HG03565 (cell line): ENCODE results near the gene PAFAH1B1.
"Not testable (repeated sequence)": the region's sequence is repeated elsewhere in the genome, so short reads cannot be mapped to it uniquely, and the experiment has no call there.

Experiments used
- ATAC-seq: cut with Tn5 transposase; IDR thresholded peaks from one replicate; pipeline ENCODE4 v1.9.1; 2021; ENCODE audit warnings: mild to moderate bottlenecking, moderate library complexity; ENCODE audit not compliant: unreplicated experiment

Gene PAFAH1B1

DNA sequence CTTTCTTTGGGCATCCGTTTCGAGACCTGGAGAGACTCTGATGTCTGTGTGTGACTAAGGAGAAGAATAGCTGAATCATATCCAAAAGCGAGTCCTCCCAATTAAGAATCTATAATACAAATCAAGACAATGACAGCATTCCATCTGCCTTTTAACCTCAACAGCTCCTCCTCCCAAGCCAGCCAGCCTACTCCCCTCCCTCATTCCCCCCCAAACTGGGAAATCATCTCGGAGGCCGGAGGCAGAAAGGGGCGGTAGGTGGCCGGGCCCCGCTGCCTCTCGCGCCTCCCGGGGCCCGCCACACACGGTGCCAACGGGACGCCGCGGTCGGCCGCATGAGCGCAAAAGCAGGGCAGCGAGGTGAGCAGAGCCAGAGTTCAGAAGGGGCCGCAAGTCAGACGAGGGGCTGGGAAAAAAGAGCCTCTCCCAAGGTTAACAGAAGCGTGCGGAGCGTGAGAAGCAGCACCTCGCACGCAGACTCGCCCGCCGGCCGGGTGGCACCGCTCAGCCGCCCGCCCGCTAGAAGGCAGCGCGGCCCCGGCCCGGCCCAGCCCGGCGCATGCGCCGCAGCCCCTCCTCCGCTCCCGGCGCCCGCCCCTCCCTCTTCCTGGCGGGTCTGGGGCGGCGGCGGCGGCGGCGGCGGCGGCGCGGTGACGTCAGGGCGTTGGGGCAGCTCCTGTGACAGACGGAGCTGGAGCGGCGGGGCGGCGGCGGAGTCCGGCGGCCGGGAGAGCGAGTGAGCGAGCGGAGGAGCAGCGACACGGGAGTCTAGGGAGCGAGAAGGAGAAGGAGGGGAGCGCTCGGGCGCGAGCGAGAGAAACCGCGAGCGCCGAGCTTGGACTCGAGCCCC is at the start of gene PAFAH1B1:
TSS of gene PAFAH1B1 (plus strand) at position 684 of the 850 bp plus-strand sequence. CDS start 44,635 bp downstream, outside the sequence.
- ATAC-seq: peak; percentile 67

DNA sequence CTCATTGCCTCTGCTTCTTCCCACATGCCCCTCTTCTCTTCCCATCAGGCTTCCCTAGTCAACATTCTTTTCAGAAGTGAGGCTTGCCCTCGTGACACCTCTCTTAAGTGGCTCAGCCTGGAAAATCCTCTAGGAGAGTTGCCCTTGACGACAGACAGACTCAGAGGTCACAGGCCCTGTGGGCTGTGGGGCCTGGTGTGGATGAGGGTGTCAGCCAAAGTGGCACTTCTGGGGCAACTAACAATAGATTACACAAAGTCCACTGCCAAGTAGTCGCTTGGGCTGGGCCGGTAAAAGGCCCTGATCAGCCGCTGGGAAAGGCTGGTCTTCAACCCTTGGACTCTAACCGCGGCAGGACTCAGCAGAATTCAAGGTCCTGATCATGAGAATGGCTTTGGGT is 48.1 kb upstream of the PAFAH1B1 start:
- no peak for ATAC-seq

GRCh38 chr17:2547176-2547575 is 46.3 kb upstream of the PAFAH1B1 start:
- ATAC-seq: no peak

DNA sequence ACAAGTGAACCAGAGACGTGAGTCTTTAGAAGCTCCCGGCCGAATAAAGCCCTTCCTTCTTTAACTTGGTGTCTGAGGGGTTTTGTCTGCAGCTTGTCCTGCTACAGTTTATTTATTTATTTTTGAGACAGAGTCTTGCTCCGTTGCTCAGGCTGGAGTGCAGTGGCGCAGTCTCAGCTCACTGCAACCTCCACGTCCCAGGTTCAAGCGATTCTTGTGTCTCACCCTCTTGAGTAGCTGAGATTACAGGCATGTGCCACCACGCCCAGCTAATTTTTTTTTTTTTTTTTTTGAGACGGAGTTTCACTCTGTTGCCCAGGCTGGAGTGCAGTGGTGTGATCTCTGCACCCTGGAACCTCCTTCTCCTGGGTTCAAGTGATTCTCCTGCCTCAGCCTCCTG is 45.4 kb upstream of the PAFAH1B1 start:
- not testable (repeated sequence) for ATAC-seq

DNA sequence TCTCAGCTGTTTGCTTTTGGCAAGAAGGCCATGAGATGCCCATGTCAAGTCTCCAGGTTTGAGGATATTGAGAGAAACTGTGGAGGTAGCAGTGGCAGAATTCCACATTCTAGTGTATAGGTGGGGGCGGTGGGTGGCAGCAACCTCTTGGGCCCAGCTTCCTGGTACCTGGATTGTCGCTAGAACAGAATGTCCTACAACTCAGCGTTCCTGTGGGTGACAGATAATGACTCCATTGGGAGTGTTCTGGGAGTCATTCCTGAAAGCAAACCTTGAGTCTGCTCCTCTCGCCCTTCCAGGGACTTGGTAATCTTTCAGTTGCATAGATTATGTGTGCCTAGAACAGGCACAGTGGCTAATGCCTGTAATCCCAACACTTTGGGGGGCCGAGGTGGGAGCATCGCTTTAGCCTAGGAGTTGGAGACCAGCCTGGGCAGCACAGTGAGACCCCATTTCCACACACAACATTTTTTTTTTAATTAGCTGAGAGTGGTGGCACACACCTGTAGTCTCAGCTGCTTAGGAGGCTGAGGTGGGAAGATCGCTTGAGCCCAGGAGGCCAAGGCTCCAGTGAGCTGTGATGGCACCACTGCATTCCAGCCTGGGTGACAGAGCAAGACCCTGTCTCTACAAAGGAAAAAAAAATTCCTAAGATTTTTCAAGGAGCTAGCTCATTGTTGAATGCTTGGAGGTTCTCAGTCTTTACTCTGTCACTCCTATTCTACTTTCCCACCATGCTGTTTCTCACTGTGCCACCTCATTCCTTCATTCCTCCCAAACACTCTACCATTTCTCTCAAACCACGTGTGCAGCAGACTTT is 43.9 kb upstream of the PAFAH1B1 start:
- ATAC-seq: no peak

- ATAC-seq: no peak
Measured at GRCh38 chr17:2551493-2551892, 42.0 kb upstream of the PAFAH1B1 start.

GRCh38 chr17:2551928-2552327 is 41.5 kb upstream of the PAFAH1B1 start:
- no peak for ATAC-seq

DNA sequence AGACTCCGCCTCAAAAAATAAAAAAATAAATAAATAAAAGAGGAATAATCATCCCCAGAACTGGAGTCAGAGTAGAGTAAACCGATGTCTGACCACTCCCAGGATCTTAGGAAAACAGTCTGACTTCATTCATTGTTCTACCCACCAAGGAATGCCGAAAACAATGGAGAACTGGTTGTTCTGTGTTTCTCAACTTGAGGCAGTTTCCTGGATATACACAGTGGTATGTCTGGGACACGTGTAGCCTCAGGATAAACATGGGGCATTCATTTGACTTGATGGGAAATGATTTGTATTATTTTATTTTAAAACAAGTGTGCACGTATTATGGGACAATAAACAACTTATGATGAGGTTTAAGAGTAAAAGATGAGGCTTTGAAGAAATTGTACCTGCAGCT is 32.8 kb upstream of the PAFAH1B1 start:
- no peak for ATAC-seq

DNA sequence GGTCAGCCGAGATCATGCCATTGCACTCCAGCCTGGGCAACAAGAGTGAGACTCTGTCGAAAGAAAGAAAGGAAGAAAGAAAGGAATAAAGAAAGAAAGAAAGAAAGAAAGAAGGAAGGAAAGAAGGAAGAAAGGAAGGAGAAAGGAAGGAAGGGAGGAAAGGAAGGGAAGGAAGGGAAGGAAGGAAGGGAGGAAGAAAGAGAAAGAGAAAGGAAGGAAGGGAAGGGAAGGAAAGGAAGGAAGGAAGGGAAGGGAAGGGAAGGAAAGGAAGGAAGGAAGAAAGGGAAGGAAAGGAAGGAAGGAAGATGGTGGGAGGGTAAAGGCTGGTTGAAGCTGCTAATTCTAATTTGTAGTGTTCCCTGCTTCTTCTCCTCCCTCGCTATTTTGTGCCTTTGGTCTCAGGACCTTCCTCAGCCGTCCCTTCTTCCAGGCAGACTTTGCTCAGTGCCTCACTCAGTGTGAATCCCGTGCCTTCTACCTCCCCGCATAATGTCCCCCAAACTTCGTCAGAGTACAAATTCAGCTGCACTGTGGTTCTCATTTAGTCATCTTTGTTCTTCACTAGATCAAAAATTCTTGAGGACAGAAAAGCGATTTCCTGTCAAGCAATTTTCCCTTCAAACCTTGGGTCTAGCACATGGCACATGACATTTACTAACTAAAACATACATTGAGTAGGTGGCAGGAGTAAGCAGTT is 31.1 kb upstream of the PAFAH1B1 start:
- ATAC-seq: no peak

- no peak for ATAC-seq
Measured at GRCh38 chr17:2563061-2563460, 30.4 kb upstream of the PAFAH1B1 start.

- ATAC-seq: no peak
Measured at GRCh38 chr17:2563543-2563942, 29.9 kb upstream of the PAFAH1B1 start.

DNA sequence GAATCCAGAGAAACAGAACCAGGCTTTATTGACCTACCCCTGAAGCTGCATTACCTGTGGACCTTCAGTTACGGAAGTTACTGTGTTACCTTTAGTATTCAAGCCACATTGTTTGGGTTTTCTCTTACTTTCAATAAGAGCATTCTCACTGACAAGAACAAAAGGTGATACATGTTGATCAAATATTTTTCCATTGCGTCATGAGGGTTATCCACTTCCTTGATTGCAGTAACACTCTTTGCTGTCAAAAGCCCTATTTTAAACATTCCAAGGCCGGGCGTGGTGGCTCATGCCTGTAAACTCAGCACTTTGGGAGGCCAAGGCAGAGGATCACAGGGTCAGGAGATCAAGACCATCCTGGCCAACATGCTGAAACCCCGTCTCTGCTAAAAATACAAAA is 28.6 kb upstream of the PAFAH1B1 start:
- ATAC-seq: no peak

DNA sequence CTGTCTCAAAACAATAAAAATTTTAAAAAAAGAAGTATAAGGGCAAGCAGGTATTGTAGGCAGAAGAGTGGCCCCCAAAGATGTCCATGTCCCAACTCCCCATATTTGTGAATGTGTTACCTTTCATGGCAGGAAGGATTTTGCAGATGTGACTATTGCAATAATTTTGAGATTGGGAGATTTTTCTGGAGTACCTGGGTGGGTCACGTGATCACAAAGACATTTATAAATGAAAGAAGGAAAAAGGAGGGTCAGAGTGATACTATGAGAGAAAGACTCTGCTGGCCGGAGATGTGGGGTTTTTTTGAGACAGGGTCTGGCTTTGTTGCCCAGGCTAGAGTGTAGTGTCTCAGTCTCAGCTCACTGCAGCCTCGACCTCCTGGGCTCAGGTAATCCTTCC is 27.4 kb upstream of the PAFAH1B1 start:
- ATAC-seq: no peak

DNA sequence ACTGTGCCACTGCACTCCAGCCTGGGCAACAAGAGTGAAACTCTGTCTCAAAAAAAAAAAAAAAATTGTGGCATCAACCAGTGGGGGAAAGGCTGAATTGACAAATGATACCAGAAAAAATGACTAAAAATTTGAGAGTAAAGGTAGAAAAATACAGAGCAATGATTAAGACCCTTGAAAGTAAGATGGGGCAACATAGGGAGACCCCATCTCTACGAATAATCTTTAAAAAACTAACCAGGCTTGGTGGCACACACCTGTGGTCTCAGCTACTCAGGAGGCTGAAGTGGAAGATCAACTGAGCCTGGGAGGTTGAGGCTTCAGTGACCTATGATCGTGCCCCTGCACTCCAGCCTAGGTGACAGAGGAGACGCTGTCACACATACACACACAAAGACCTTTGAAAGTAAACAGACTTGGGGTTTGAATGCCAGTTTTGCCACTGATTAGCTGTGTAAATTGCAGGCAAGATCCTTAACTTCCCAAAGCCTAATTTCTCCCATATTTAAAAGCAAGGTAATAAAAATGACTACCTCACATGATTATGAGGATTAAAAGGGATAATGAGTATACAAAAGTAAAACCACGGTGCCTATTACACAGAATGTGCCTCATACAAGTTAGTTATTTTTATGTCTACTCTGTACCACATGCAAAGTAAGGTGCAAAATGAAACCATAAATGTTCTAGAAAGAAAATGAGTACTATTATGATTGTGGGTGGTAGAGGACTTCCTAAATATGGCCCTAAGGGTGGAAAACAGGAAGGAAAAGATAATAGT is 21.7 kb upstream of the PAFAH1B1 start:
- peak; percentile 73 for ATAC-seq

GRCh38 chr17:2572304-2572609 is 21.2 kb upstream of the PAFAH1B1 start:
- ATAC-seq: not testable (repeated sequence)

DNA sequence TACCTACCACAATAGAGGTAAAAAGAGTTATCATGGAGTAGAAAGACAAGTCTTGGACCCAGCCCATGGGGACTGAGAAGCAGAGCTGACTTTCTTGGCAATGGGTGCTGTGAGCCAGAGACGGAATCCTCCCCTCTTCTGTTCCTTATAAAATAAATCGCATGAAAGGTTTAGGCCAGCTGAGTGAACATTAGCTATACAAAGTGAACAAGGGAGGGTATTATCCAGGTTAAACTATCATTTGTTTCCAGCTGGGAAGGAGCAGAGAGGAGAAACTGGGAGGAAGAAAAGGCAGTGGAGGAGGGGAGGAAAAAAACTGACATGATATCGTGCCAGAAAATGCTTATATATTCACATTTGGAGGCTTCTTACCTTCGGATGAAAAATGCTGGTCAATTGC is 13.3 kb upstream of the PAFAH1B1 start:
- no peak for ATAC-seq

DNA sequence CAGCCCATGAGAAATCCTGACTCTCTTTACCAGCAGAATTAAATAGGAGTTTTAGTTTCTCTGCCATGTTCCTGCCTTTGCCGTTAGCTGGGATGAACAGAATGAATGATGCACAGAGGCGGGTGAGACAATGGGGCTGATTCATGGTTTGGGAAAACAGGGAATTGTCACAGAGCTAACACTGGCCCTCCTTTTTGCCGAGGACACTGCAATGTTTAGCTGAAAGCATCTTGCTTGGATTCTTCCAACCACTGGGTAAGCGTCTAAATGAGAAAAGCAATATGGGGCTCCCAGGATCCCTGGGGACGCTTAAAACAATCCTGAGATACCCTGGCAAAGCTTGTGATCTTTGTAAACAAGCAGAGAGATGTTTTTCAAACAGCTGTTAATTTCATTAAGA is 12.8 kb upstream of the PAFAH1B1 start:
- no peak for ATAC-seq

DNA sequence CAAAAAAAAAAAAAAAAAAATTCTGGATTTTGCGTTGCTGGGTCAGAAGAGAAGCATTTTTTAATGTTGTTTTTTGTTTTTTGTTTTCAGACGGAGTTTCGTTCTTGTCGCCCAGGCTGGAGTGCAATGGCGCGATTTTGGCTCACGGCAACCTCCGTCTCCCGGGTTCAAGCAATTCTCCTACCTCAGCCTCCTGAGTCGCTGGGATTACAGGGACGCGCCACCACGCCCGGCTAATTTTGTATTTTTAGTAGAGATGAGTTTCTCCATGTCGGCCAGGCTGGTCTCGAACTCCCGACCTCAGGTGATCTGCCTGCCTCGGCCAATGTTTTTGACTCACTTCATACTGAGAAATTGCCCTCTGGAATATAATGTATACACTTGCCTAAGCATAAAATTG is 11.0 kb upstream of the PAFAH1B1 start:
- no peak for ATAC-seq

DNA sequence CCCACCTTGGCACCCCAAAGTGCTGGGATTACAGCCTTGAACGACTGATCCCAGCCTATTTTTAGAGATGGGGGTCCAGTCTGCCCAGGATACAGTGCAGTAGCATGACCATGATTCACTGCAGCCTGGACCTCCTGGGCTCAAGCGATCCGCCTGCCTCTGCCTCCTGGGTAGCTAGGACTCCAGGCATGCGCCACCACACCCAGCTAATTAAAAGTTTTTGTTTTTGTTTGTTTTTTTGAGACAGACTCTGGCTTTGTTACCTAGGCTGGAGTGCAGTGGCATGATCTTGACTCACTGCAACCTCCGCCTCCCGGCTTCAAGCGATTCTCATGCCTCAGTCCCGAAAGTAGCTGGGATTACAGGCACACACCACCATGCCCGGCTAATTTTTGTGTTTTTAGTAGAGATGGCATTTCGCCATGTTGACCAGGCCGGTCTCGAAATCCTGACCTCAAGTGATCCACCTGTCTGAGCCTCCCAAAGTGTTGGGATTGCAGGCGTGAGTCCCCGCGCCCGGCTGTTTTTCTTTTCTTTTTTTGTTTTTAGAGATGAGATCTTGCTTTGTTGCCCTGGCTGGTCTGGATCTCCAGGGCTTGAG is 2.3 kb upstream of the PAFAH1B1 start:
- ATAC-seq: no peak
